Frontal cortex (tissue), 4 donors: Measurements from ENCODE around the gene VAMP4. TPM values are rescaled to one million over a fixed set of nuclear protein-coding genes. Genes with fewer than 3 reads are reported as not detected.

Source experiments
- DNase-seq, 2 donors: peaks; one replicate each; pipeline ENCODE4 v3.0.0; 2012; ENCODE audit warnings: low spot score in 2 of 2
- FAIRE-seq: peaks from 2 replicates; lab custom pipeline; 2012; peaks lifted over from hg19 to GRCh38; lab: Jason Lieb, UNC
- small RNA-seq: library from RNA; depleted of rRNA; stranded (forward); fragments of <200 nt; gene quantifications from one replicate; pipeline ENCODE3, GENCODE V24; 2014
- total RNA-seq: library from RNA; depleted of rRNA; stranded (reverse); fragments of >200 nt; gene quantifications from one replicate; pipeline ENCODE4 v1.2.3, GENCODE V29; 2014
- donor health status: control.
- donor health status: control.
- donor health status: control.

Gene VAMP4
- total RNA-seq, 1 donor from 2014 or later: 27.7 TPM

DNA sequence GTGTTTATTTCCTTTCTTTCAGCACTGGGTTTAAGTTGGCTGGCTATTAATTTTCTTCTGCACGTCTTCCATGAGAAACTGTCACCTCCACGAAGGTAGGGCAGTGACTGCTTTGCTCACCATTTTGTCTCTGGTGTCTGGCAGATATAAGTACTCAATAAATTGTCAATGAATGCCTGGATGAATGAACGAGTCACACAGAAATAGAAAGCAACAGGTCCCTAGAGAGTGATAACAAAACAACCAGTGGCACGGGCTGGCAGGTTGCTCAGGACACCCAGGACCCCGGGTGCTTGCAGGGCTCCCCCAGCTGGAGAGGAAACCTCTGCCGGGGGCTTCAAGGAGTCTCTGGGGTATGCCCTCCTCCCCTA lies 86.1 kb downstream of the VAMP4 start:
- DNase-seq (no peak), FAIRE-seq (no peak)

DNA sequence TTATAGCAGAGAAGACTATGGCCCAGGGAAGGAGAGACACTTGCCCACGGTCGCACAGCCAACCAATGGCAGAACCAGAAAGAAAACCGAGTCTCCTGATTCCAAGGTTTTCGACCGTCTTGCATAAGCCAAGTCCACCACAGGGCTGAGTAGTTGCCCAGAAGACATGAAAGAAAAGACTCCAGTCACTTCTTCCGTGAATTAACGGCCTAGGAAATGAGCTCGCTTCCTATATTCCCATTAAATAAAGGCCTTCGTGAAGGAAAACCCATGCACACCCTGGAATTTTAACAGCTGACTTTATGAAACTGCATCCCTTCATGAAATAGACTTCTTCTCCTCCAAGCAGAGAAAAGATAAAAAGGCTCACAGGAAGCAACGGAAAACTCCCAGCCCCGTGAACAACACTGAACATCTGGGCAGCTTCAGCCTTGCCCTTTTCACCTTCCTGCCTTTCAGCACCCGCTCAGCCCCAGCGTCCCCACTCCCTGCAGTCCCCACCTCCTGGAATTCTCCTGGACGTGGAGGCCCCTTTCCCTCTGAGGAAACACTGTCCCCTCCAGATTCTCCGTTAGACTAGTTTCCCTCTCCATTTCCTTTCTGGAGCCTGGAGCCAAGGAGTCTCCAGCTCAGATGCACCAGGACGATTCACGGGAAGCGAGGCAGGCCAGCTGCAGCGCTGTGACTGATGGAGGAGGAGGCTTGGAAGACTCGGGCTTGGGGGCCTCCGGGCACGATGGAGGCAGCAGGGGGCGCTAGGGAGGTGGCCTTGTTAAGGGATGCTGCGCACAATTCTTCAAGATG lies 86.7 kb downstream of the VAMP4 start:
- no peak for FAIRE-seq
- DNase-seq: no peak

DNA sequence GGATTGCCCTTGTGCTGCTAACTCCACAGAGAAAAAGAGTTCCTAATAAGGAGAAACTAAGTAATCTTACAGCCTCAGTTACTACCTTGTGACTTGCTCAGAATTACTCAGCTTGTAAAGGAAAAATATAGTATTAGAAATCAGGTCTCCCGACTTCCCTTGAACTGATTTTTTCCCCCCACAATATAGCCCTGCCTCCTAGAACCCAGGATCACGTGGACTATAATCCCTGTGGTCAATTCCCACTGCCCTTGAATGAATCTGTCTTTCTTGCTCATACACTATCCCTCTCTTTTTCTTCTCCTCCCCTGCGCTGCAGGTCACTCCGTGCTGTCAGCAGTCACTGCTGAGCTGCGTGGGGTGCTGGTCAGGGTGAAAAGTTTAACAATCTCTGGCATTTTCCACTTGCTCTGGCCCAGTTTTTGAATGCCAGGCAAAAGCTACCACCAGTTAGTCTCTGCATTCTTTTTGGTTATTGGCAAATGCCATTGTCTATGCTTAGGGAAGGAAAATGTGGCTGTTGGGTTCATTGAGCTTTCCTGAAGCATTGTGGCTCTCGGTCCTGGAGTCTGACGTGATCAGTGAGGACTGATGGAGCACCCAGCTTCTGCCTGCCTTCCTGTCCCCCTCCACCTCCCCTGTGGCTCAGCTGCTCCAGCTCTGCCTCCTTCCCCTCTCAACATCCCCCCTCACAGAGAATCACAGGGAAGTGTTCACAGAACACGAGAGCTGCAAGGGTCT lies 87.5 kb downstream of the VAMP4 start:
- FAIRE-seq (no peak), DNase-seq (no peak)

DNA sequence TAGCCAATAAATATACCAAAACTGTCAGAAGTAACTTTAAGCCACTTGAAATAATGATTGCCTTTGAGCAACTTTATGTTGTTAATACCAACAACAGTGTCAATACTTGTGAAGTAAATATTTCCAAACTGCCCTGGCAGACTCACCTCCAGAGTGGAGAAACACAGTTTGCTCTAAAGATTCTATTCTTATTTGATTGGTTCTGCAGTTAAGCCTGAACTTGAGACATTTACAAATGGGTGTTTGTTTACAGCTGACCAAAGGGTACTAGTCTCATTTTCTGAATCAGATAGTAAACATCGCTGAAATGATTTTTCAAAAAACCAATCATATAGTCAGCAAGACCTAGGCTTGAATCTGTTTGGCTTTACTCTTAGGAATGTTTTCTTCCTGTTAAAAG lies 88.1 kb downstream of the VAMP4 start:
- DNase-seq: no peak
- no peak for FAIRE-seq

DNA sequence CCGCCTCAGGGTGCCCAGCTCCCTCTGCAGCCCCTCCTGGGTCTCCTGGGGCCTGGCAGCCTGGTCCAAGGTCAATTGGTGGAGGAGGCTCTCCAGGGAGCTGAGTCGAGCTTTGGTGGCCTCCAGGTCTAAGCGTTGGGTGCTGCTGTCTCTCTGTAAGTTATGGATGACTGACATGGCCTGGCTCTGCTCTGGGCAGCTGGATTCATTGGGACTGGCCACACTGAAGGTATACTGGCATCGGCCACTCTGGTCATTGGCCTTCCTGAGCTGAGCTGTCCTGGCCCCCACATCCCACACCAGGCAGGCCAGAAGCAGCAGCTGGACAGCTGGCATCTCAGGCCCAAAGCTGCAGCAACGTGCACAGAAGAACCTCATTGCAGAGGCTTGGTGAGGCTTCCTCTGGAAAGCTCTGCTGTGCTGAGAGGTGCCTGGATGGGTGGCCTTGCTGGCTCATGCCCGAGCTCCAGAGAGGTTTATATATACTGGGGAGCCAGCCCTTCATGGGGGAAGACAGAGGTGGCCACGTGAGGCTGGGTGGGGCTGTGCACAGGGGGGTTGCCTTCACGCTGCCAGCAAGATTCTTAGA lies 89.5 kb downstream of the VAMP4 start, which contains the start of gene MYOC:
Gene MYOC, minus strand, starts transcription at position 455 of the 589 bp plus-strand sequence. Its CDS starts 77 bp downstream, at position 378.
- FAIRE-seq: no peak

More for the DNA sequence above, 89.5 kb downstream of the VAMP4 start, which contains the start of gene MYOC:
- DNase-seq: no peak

Small RNA genes lying within 50 kb of the gene (small RNA-seq; reads per million reads assigned to genes)
- gene RF00601: not detected

Other genes starting within 250 kb of the VAMP4 start
- gene MYOCOS, start 119.8 kb downstream of the VAMP4 start, total RNA-seq: not detected
- under 0.01 TPM for gene MYOC, start 89.4 kb downstream of the VAMP4 start, total RNA-seq
- 23.2 TPM for gene METTL13, start 39.6 kb upstream of the VAMP4 start, total RNA-seq
- gene DNM3, start 99.4 kb upstream of the VAMP4 start, total RNA-seq: 76.2 TPM